Keratinocyte (primary cell): ENCODE results near the gene CCDC7. TPM values are rescaled to one million over a fixed set of nuclear protein-coding genes. Genes with fewer than 3 reads are reported as not detected.
"Not testable (repeated sequence)": the region's sequence is repeated elsewhere in the genome, so short reads cannot be mapped to it uniquely, and the experiment has no call there.

Source experiments
- DNase-seq: peaks from one replicate; pipeline ENCODE4 v3.0.0-alpha.2; 2011; ENCODE audit warnings: low read depth, missing footprints, low spot score
- FAIRE-seq: peaks from 2 replicates; lab custom pipeline; 2011; peaks lifted over from hg19 to GRCh38; lab: Jason Lieb, UNC
- H2AFZ ChIP-seq: 2 replicates; pipeline ENCODE4 v1.6.0; 2012; ENCODE audit warnings: low read length, control low read depth, inconsistent platforms; ENCODE audit not compliant: control insufficient read depth
- H3K27ac ChIP-seq: 2 replicates; pipeline ENCODE4 v1.5.1; 2011; ENCODE audit warnings: low read length; ENCODE audit not compliant: control insufficient read depth, insufficient read depth
- H3K27me3 ChIP-seq: 3 replicates; pipeline ENCODE4 v1.6.0; 2011; ENCODE audit warnings: low read length; ENCODE audit not compliant: control insufficient read depth, insufficient read depth; ENCODE audit errors: extremely low read depth
- H3K36me3 ChIP-seq, 2 experiments: 2 replicates in 1 of 2; 3 replicates in 1 of 2; pipeline ENCODE4 v1.5.1; 2011; ENCODE audit warnings: low read length in 2 of 2, mild to moderate bottlenecking in 1 of 2; ENCODE audit not compliant: control insufficient read depth in 2 of 2, insufficient read depth in 2 of 2; ENCODE audit errors: extremely low read depth in 1 of 2
- H3K4me1 ChIP-seq: 3 replicates; pipeline ENCODE4 v1.5.1; 2011; ENCODE audit warnings: low read length; ENCODE audit not compliant: control insufficient read depth, insufficient read depth; ENCODE audit errors: extremely low read depth
- H3K4me2 ChIP-seq: 3 replicates; pipeline ENCODE4 v1.6.0; 2011; ENCODE audit warnings: low read depth, low read length; ENCODE audit not compliant: control insufficient read depth, insufficient read depth; ENCODE audit errors: extremely low read depth
- H3K4me3 ChIP-seq, 3 experiments: fragments of 200-600 bp in 1 of 3; sonication (generic) in 1 of 3; 2 replicates in 2 of 3; 3 replicates in 1 of 3; pipeline ENCODE4 v1.5.1; 2011 to 2016; ENCODE audit warnings: low read length in 3 of 3, mild to moderate bottlenecking in 3 of 3, control low read depth in 2 of 3, inconsistent platforms in 1 of 3, low read depth in 1 of 3, mixed read lengths in 1 of 3, mixed run types in 1 of 3, moderate library complexity in 1 of 3; ENCODE audit not compliant: control insufficient read depth in 2 of 3, insufficient read depth in 2 of 3; ENCODE audit errors: extremely low read depth in 1 of 3
- H3K79me2 ChIP-seq: 2 replicates; pipeline ENCODE4 v1.6.0; 2012; ENCODE audit warnings: low read length; ENCODE audit not compliant: control insufficient read depth, insufficient read depth
- H3K9ac ChIP-seq: 3 replicates; pipeline ENCODE4 v1.6.0; 2011; ENCODE audit warnings: low read length; ENCODE audit not compliant: control insufficient read depth, insufficient read depth; ENCODE audit errors: extremely low read depth
- H3K9me1 ChIP-seq: 3 replicates; pipeline ENCODE4 v1.6.0; 2011; ENCODE audit warnings: low read length; ENCODE audit not compliant: control insufficient read depth, insufficient read depth; ENCODE audit errors: extremely low read depth
- H3K9me3 ChIP-seq: 2 replicates; pipeline ENCODE4 v1.5.1; 2012; ENCODE audit warnings: low read depth, low read length; ENCODE audit not compliant: control insufficient read depth
- H4K20me1 ChIP-seq: 3 replicates; pipeline ENCODE4 v1.6.0; 2011; ENCODE audit warnings: low read length; ENCODE audit not compliant: control insufficient read depth, insufficient read depth; ENCODE audit errors: extremely low read depth
- CTCF ChIP-seq, 3 experiments: IDR thresholded peaks in 1 of 3; conservative IDR thresholded peaks in 1 of 3; optimal IDR thresholded peaks in 1 of 3; 2 replicates in 2 of 3; 3 replicates in 1 of 3; pipeline versions ENCODE3 to v1.5.1; 2011; ENCODE audit warnings: low read length in 3 of 3, mild to moderate bottlenecking in 3 of 3, moderate library complexity in 2 of 3, control low read depth in 1 of 3, inconsistent platforms in 1 of 3; ENCODE audit not compliant: insufficient read depth in 2 of 3; ENCODE audit errors: extremely low read depth in 1 of 3
- EZH2 ChIP-seq: IDR thresholded peaks from one replicate; pipeline ENCODE4 v1.6.1; 2012; ENCODE audit warnings: inconsistent platforms, mild to moderate bottlenecking, low read length, moderate library complexity
- dilution Hi-C: fragments of 300-500 bp; cut with MboI; formaldehyde crosslinking; loops from one replicate; pipeline ENCODE4 v1.7.0; 2020; ENCODE audit warnings: low sequenced_read_pairs; ENCODE audit not compliant: extremely low pct_ligation_motif_present
- polyA minus RNA-seq, 3 experiments: library from RNA; depleted of rRNA, polyadenylated mRNA; stranded (reverse); fragments of >200 nt; gene quantifications; 1 replicate in 1 of 3; 2 replicates in 1 of 3; 3 replicates in 1 of 3; pipeline ENCODE4 v1.2.3, GENCODE V29; 2011
- polyA plus RNA-seq, 5 experiments: library from polyadenylated mRNA; depleted of rRNA in 3 of 5; stranded (reverse) in 3 of 5; stranded (forward) in 1 of 5; unstranded in 1 of 5; fragments of >200 nt; gene quantifications; 1 replicate in 1 of 5; 2 replicates in 3 of 5; 3 replicates in 1 of 5; pipeline versions ENCODE4 v1.2.1 to v1.2.3, GENCODE V29; 2011 to 2012; ENCODE audit warnings: missing spikeins in 2 of 5, low read depth in 1 of 5, low replicate concordance in 1 of 5

CCDC7 gene
- 0.43 to 1.1 TPM (median 0.58 TPM) in 3 replicates for polyA plus RNA-seq
- 4.2 TPM for polyA plus RNA-seq (2011; ENCODE audit: low read depth)
- 0.25 and 0.32 TPM in 2 replicates for polyA plus RNA-seq (2011; cell fraction: cytosol; rRNA removed)
- polyA plus RNA-seq (2011; cell fraction: nucleus; rRNA removed): 1.5 TPM in 2 replicates
- 0.36 and 1.3 TPM in 2 replicates for polyA plus RNA-seq (2012; ENCODE audit: low replicate concordance)
- 1.0 to 2.6 TPM in 2 of 3 replicates, not detected in the other for polyA minus RNA-seq
- not detected for polyA minus RNA-seq (2011; cell fraction: cytosol; rRNA and poly(A)+ RNA removed)
- 2.3 and 3.1 TPM in 2 replicates for polyA minus RNA-seq (2011; cell fraction: nucleus; rRNA and poly(A)+ RNA removed)

DNA sequence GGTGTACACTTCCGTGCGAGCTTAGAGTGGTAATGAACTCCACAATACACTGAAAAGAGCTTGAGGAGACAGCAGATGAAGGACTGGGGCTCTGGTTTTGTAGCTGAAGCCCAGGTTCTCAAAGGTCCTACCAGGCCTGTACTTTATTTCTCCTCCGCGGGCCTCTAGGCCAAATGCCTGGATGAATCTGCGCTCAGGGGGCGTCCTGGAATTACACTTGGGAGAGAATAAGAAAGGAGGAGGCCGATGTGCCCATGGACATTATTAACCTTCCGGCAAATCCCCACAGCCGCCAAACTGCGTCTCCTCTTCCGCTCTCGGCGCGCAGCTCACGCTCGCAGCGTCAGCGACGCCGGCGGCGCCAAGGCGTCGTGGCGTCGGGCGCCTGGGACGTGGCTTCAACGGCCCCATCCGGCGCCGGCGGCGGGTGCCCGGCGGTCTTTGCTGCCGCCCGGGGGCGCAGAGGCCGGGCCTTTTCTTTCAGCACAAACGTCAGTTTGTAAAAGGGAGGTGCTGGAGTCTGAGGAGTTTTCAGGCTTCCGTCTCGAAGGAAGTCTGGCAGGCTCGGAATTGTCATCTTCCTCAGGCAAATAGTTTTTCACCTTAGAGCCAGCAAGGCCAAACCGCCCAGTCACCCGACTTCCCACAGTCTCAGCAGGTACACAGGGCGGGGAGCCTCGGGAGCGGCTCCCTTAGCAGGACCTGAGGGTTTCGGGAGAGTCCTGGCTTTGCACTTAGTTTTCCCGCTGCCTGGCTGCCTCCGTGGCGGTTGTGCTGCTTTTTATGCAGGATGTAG lies at the start of gene CCDC7:
TSS of gene CCDC7 (plus strand) at position 401 of the 796 bp plus-strand sequence. CDS start 5,503 bp downstream, outside the sequence.
- FAIRE-seq (peak; percentile 63), DNase-seq (peak; percentile 32)
- H3K9ac ChIP-seq: peak within 1 kb of the TSS; percentile 70
- H4K20me1 ChIP-seq: no peaks in the 10 kb centered on the region
- peak within 1 kb of the TSS; percentile 93 for H2AFZ ChIP-seq
- H3K27ac ChIP-seq: peak within 1 kb of the TSS; percentile 62
- no peaks in the 10 kb centered on the region for H3K9me1 ChIP-seq
- no peaks in the 10 kb centered on the region for H3K79me2 ChIP-seq
- dilution Hi-C loops: no loop called here
- peaks cover 4% of the 10 kb centered on the region for H3K4me1 ChIP-seq
- H3K4me3 ChIP-seq: peak within 1 kb of the TSS; percentile 53 to 72 (median 57)
- H3K36me3 ChIP-seq: no peaks in the 10 kb centered on the region
- TF ChIP-seq CTCF (optimal IDR thresholded peaks at IDR 0.05 in 1 of 3, IDR thresholded peaks at IDR 0.05 in 1 of 3, conservative IDR thresholded peaks at IDR 0.05 in 1 of 3; ENCODE audit: extremely low read depth in 1 of 3, insufficient read depth in 2 of 3, low read length in 3 of 3) (peak in 1 of 3 experiments; percentile 23), EZH2 (no peak)
- no peaks in the 10 kb centered on the region for H3K27me3 ChIP-seq
- H3K9me3 ChIP-seq: no peaks in the 10 kb centered on the region
- H3K4me2 ChIP-seq: peak within 1 kb of the TSS; percentile 90

DNA sequence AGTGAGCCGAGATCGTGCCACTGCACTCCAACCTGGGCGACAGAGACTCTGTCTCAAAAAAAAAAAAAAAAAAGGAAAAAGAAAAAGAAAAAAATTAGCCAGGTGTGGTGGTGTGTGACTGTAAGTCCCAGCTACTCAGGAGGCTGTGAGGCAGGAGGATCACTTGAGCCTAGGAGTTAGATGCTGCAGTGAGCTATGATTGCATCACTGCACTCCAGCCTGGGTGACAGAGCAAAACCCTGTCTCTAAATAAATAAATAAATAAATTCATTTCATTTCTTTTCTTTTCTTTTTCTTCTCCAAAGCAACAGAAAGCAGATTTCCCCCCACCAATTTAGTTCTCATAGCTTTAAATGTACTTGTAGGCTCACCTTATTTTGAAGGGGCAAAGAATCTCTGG lies 48.8 kb upstream of the CCDC7 start:
- H3K27me3 ChIP-seq, H3K9me3 ChIP-seq, H3K9ac ChIP-seq, H3K4me3 ChIP-seq, H4K20me1 ChIP-seq, H3K4me2 ChIP-seq, DNase-seq, H3K79me2 ChIP-seq, FAIRE-seq, H3K36me3 ChIP-seq, H3K27ac ChIP-seq, H2AFZ ChIP-seq, H3K9me1 ChIP-seq, H3K4me1 ChIP-seq, dilution Hi-C loops: not testable (repeated sequence)

DNA sequence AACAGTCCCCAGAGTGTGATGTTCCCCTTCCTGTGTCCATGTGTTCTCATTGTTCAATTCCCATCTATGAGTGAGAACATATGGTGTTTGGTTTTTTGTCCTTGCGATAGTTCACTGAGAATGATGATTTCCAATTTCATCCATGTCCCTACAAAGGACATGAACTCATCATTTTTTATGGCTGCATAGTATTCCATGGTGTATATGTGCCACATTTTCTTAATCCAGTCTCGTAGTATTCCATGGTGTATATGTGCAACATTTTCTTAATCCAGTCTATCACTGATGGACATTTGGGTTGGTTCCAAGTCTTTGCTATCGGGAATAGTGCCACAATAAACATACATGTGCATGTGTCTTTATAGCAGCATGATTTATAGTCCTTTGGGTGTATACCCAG lies 46.2 kb upstream of the CCDC7 start:
- H3K9me3 ChIP-seq, dilution Hi-C loops, H3K4me3 ChIP-seq, H3K27me3 ChIP-seq, H3K9me1 ChIP-seq, H3K27ac ChIP-seq, H3K4me2 ChIP-seq, DNase-seq, H3K79me2 ChIP-seq, H4K20me1 ChIP-seq, H3K9ac ChIP-seq, FAIRE-seq, H3K4me1 ChIP-seq, H3K36me3 ChIP-seq, H2AFZ ChIP-seq: not testable (repeated sequence)
